GM19351 (cell line): ENCODE measurements around the gene POLE2.
"Not testable (repeated sequence)": the region's sequence is repeated elsewhere in the genome, so short reads cannot be mapped to it uniquely, and the experiment has no call there.

Experiments
- ATAC-seq: cut with Tn5 transposase; IDR thresholded peaks from one replicate; pipeline ENCODE4 v1.9.1; 2021; ENCODE audit warnings: mild to moderate bottlenecking, moderate library complexity; ENCODE audit not compliant: unreplicated experiment

Gene POLE2

GRCh38 chr14:49619730-49620129 is 68.3 kb downstream of the POLE2 start:
- ATAC-seq = no peak

- not testable (repeated sequence) for ATAC-seq
These were observed 68.7 kb downstream of the POLE2 start for GRCh38 chr14:49619273-49619672.

- ATAC-seq = no peak
These were observed 70.0 kb downstream of the POLE2 start for GRCh38 chr14:49617852-49618519.

DNA sequence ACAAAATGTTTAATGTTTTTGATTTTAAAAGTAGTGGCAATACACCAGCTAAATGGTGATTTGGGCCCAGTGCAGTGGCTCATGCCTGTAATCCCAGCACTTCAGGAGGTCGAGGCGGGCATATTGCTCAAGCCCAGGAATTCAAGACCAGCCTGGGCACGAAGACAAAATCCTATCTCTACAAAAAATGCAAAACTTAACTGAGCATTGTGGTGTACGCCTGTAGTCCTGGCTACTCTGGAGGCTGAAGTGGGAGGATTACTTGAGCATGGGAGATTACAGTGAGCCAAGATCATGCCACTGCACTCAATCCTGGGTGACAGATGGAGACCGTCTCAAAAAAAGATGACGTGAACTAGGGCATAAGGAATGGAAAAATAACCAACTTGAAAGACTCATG is 72.2 kb downstream of the POLE2 start:
- no peak for ATAC-seq

DNA sequence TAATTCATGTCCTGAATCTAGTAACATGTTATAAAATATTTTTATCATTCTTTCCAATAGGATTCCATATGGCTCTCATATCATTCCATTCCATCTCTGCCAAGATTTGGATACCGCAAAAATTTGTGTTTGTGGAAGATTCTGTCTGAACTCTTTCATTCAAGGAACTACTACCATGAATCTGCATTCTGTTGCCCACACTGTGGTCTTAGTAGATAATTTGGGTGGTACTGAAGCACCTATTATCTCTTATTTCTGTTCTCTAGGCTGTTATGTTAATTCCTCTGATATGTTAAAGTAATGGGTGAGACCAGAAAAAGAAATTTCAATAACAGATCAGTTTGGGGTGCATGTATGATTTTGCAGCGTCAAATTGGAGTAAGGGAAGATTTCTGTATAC is 73.8 kb downstream of the POLE2 start:
- no peak for ATAC-seq

DNA sequence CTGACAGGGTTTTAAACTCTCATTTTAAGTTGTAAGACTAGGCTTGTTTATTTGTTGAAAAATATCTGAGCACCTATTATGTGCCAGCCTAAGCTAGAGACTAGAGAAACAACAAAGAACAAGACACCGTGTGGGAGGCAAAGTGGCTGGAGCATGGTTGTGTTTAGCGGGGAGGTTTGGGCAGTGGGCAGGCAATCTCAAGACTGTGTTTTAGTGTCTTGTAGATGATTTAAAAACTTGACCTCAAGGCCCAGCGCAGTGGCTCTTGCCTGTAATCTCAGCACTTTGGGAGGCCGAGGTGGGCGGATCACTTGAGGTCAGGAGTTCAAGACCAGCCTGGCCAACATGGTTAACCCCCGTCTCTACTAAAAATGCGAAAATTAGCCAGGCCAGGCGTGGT is 75.3 kb downstream of the POLE2 start:
- no peak for ATAC-seq

DNA sequence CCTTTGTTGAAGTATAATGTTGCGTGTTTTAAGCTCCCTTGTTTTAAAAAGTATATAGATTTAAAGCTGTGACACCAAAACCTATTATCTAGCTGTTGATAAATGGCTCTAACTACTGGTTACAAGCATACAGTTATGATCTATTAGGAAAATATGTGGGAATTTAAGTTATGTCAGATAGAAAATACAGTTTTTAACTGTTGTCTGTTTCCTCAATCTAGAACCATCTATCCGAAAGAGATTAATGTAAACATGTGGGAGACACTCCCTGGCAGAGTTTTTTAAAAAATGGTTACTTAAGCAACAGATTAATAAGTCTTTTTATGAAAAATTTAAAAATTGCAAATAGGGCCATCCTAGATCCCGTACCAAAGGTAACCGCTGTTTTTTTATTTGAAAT is 75.8 kb downstream of the POLE2 start:
- ATAC-seq = no peak

DNA sequence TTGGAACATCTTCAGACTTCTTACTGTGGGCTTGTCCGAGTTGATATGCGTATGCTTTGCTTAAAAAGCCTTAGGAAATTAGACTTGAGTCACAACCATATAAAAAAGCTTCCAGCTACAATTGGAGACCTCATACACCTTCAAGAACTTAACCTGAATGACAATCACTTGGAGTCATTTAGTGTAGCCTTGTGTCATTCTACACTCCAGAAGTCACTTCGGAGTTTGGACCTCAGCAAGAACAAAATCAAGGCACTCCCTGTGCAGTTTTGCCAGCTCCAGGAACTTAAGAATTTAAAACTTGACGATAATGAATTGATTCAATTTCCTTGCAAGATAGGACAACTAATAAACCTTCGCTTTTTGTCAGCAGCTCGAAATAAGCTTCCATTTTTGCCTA is 80.4 kb downstream of the POLE2 start:
- ATAC-seq = no peak

DNA sequence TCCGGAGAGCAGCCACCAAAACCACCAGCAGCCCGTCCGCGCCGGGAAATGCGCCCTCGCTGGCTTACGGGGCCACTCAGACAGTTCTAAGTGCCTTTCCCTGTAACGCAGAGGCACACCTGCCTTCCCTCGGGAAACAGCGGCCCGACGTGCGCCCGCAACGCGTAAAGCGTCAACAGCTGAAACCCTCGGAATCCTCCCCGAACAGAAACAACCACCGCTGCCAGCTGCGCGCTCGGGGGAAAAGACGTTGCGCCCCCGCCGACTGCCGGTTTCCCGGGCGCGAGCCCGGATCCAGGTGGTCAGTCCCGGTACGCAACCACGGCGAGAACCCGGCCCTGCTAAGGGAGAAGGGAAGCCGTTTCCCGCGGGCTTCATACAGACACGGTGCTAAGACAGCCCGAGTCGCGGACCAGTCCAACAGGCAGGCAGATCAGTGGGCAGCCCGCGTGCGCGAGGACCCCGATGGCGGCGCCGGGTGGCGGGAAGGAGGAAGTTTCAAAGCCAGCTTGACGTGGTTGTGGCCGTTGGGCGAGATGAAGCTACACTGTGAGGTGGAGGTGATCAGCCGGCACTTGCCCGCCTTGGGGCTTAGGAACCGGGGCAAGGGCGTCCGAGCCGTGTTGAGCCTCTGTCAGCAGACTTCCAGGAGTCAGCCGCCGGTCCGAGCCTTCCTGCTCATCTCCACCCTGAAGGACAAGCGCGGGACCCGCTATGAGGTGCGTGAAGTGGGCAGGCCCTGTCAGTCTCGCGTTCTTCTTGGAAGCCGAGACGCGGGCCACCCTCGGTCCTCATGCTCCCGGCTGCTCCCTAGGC is 89.3 kb downstream of the POLE2 start, which contains the start of gene LRR1:
Gene LRR1, plus strand, starts transcription at position 456 of the 816 bp plus-strand sequence. Its CDS starts 81 bp downstream, at position 537.
- ATAC-seq = peak; percentile 46

- no peak for ATAC-seq
These were observed 89.9 kb downstream of the POLE2 start for GRCh38 chr14:49598189-49598484.

DNA sequence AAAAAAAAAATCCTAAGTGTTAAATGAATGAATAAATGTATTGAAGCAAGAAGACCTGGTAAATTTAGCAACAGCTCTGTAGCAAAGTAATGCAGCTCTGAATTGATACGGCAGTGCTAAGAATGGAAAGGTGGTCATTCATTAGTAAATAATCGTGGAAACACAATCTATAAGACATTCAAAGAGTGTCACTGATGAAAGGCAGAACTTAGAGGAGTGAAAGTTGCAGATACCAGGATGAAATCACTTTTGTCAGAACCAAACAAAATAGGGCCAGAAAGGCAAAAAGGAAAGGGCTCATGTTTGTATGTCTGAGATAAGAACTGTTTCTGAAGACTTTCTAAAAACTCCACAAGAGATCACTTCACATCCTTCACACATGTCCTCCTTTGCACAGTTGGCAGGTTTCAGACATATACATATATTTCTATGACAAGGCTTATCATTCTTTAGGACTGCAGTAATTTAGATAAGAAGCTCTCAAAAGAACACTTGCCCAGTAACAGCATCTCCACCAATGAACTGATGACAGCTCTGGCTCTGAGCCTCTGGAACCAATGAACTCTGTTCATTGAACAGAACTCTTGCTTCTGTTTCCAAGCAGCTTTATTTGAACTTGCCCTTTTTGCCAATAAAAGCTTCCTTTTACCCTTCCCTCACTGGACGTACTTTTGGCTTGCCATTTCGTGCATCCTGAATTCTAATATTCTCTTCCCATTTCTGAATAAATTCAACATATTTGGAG is 93.5 kb downstream of the POLE2 start:
- peak; percentile 32 for ATAC-seq
